Right atrium auricular region (tissue), 2 donors: Measurements from ENCODE around the gene KRTAP9-3. TPM values are rescaled to one million over a fixed set of nuclear protein-coding genes. Genes with fewer than 3 reads are reported as not detected.
"Not testable (repeated sequence)": the region's sequence is repeated elsewhere in the genome, so short reads cannot be mapped to it uniquely, and the experiment has no call there.

Experiments
- DNase-seq: peaks from one replicate; pipeline ENCODE4 v3.0.0-alpha.2; 2019; ENCODE audit warnings: low spot score
- H3K27ac ChIP-seq, 2 donors: fragments of 200-600 bp; sonication (generic); 1 replicate in 1 of 2; 2 replicates in 1 of 2; pipeline ENCODE4 v1.5.1; 2016 to 2019
- H3K27me3 ChIP-seq, 2 donors: fragments of 200-600 bp; sonication (generic); one replicate each; pipeline versions ENCODE4 v1.5.1 to v1.6.0; 2017 to 2019
- H3K36me3 ChIP-seq: fragments of 200-600 bp; sonication (generic); one replicate; pipeline ENCODE4 v1.5.1; 2016
- H3K4me1 ChIP-seq, 2 donors: fragments of 200-600 bp; sonication (generic); one replicate each; pipeline versions ENCODE4 v1.5.1 to v1.6.0; 2017 to 2019
- H3K4me3 ChIP-seq, 2 donors: fragments of 200-600 bp; sonication (generic); 1 replicate in 1 of 2; 2 replicates in 1 of 2; pipeline ENCODE4 v1.5.1; 2017 to 2019; ENCODE audit warnings: mild to moderate bottlenecking in 1 of 2, moderate library complexity in 1 of 2
- H3K9me3 ChIP-seq, 2 donors: fragments of 200-600 bp; sonication (generic); one replicate each; pipeline ENCODE4 v1.5.1; 2019
- total RNA-seq, 2 donors: library from RNA; depleted of rRNA; stranded (reverse); fragments of >200 nt; gene quantifications; one replicate each; pipeline ENCODE4 v1.1.0, GENCODE V29; 2016
- TF ChIP-seq, protein P1 (sequence below), 2 donors: fragments of 200-600 bp; sonication (generic); IDR thresholded peaks; one replicate each; pipeline ENCODE4 v1.5.1; 2019; ENCODE audit warnings: antibody characterized with exemption in 2 of 2

The KRTAP9-3 gene, protein sequence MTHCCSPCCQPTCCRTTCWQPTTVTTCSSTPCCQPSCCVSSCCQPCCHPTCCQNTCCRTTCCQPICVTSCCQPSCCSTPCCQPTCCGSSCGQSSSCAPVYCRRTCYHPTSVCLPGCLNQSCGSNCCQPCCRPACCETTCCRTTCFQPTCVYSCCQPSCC
- total RNA-seq, result not detected

GRCh38 chr17:41232399-41233105, at the start of gene KRTAP9-3:
KRTAP9-3 (plus strand) TSS chr17:41232449; CDS start chr17:41232502, 53 bp downstream.
- not testable (repeated sequence) for H3K27ac ChIP-seq, H3K4me3 ChIP-seq, DNase-seq, H3K36me3 ChIP-seq, H3K4me1 ChIP-seq, H3K9me3 ChIP-seq, H3K27me3 ChIP-seq

GRCh38 chr17:41184480-41184961, 47.7 kb upstream of the KRTAP9-3 start, which contains the start of gene KRTAP4-1:
KRTAP4-1 (minus strand) TSS chr17:41184911; CDS start chr17:41184854, 57 bp downstream.
- TF ChIP-seq, protein P1, sequence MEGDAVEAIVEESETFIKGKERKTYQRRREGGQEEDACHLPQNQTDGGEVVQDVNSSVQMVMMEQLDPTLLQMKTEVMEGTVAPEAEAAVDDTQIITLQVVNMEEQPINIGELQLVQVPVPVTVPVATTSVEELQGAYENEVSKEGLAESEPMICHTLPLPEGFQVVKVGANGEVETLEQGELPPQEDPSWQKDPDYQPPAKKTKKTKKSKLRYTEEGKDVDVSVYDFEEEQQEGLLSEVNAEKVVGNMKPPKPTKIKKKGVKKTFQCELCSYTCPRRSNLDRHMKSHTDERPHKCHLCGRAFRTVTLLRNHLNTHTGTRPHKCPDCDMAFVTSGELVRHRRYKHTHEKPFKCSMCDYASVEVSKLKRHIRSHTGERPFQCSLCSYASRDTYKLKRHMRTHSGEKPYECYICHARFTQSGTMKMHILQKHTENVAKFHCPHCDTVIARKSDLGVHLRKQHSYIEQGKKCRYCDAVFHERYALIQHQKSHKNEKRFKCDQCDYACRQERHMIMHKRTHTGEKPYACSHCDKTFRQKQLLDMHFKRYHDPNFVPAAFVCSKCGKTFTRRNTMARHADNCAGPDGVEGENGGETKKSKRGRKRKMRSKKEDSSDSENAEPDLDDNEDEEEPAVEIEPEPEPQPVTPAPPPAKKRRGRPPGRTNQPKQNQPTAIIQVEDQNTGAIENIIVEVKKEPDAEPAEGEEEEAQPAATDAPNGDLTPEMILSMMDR (IDR thresholded peaks at IDR 0.05), result no peak
- Histone ChIP-seq H3K9me3 (no peaks in the 10 kb centered on the region), H3K27me3 (no peaks in the 10 kb centered on the region), H3K4me3 (no peak within 1 kb of the TSS), H3K4me1 (no peaks in the 10 kb centered on the region), H3K27ac (no peak within 1 kb of the TSS), H3K36me3 (no peaks in the 10 kb centered on the region)
- no peak for DNase-seq

DNA sequence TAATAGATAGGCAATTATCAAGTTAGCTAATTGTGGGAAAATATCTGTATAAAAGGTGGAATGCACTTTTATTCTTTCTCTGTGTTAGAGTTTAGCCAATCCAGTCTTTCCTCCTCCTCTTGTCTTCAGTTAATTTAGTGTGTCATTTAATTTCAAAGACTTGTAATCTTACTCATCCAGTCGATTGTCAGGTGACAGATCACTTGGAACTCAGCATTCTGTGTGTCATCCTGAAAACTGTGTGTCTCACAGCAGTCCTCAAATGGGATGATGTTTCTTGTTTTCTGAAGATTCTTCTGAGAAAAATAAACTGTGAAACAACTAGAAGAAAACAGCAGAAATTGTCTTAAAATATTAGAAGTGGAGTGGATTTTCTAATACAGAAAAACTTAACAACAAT, 47.2 kb upstream of the KRTAP9-3 start:
- Histone ChIP-seq H3K27me3 (no peaks in the 10 kb centered on the region), H3K9me3 (no peaks in the 10 kb centered on the region), H3K4me1 (no peaks in the 10 kb centered on the region), H3K36me3 (no peaks in the 10 kb centered on the region), H3K4me3 (no peak overlapping the region), H3K27ac (no peak overlapping the region)
- no peak for DNase-seq
- TF ChIP-seq, protein P1 (IDR thresholded peaks at IDR 0.05), result no peak

- no peak for DNase-seq
- Histone ChIP-seq H3K4me1 (no peaks in the 10 kb centered on the region), H3K27me3 (no peaks in the 10 kb centered on the region), H3K4me3 (no peak overlapping the region), H3K27ac (no peak overlapping the region), H3K9me3 (no peaks in the 10 kb centered on the region), H3K36me3 (no peaks in the 10 kb centered on the region)
- TF ChIP-seq, protein P1 (IDR thresholded peaks at IDR 0.05), result no peak
Measured at GRCh38 chr17:41186872-41187271, 45.4 kb upstream of the KRTAP9-3 start.

DNA sequence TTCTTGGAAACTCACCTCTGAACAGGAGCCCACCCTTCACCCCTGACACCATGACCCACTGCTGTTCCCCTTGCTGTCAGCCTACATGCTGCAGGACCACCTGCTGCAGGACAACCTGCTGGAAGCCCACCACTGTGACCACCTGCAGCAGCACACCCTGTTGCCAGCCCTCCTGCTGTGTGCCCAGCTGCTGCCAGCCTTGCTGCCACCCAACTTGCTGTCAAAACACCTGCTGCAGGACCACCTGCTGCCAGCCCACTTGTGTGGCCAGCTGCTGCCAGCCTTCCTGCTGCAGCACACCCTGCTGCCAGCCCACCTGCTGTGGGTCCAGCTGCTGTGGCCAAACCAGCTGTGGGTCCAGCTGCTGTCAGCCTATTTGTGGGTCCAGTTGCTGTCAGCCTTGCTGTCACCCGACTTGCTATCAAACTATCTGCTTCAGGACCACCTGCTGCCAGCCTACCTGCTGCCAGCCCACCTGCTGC, 42.4 kb upstream of the KRTAP9-3 start, which contains the start of gene KRTAP9-1:
KRTAP9-1 (plus strand) TSS at position 51 of the 482 bp plus-strand sequence; CDS start at position 51, 0 bp downstream.
- H3K36me3 ChIP-seq, H3K4me3 ChIP-seq, H3K27ac ChIP-seq, H3K4me1 ChIP-seq, H3K27me3 ChIP-seq, H3K9me3 ChIP-seq, DNase-seq: not testable (repeated sequence)

- TF ChIP-seq, protein P1 (IDR thresholded peaks at IDR 0.05), result no peak
- no peaks in the 10 kb centered on the region for H3K36me3 ChIP-seq
- no peaks in the 10 kb centered on the region for H3K27me3 ChIP-seq
- no peak for DNase-seq
- no peaks in the 10 kb centered on the region for H3K4me1 ChIP-seq
- no peak overlapping the region for H3K27ac ChIP-seq
- no peak overlapping the region for H3K4me3 ChIP-seq
- peaks cover 0 to 4% of the 10 kb centered on the region in 2 donors for H3K9me3 ChIP-seq
Measured at GRCh38 chr17:41190328-41190727, 41.9 kb upstream of the KRTAP9-3 start.
